Rectal smooth muscle tissue (tissue), 1 donor: ENCODE measurements around the gene PTRH2.
"Not testable (repeated sequence)": the region's sequence is repeated elsewhere in the genome, so short reads cannot be mapped to it uniquely, and the experiment has no call there.

ENCODE experiments used
- H3K27ac ChIP-seq: one replicate; pipeline ENCODE4 v1.7.0; 2013; ENCODE audit warnings: low read depth, low read length, inconsistent platforms
- H3K27me3 ChIP-seq: one replicate; pipeline ENCODE4 v1.7.0; 2013; ENCODE audit warnings: low read length; ENCODE audit not compliant: control insufficient read depth, insufficient read depth
- H3K36me3 ChIP-seq: one replicate; pipeline ENCODE4 v1.7.0; 2013; ENCODE audit warnings: low read length; ENCODE audit not compliant: control insufficient read depth, insufficient read depth
- H3K4me1 ChIP-seq: one replicate; pipeline ENCODE4 v1.7.0; 2013; ENCODE audit warnings: low read length; ENCODE audit not compliant: control insufficient read depth, insufficient read depth
- H3K4me3 ChIP-seq: one replicate; pipeline ENCODE4 v1.7.0; 2013; ENCODE audit warnings: low read length
- H3K9ac ChIP-seq: one replicate; pipeline ENCODE4 v1.7.0; 2013; ENCODE audit warnings: low read length

Gene PTRH2

GRCh38 chr17:59683283-59683682 is 23.9 kb downstream of the PTRH2 start:
- Histone ChIP-seq H3K36me3 (peaks cover 35% of the 10 kb centered on the region), H3K4me3 (no peak overlapping the region), H3K4me1 (no peaks in the 10 kb centered on the region), H3K9ac (no peak overlapping the region), H3K27me3 (no peaks in the 10 kb centered on the region), H3K27ac (no peak overlapping the region)

- no peak overlapping the region for H3K27ac ChIP-seq
- H3K4me3 ChIP-seq: no peak overlapping the region
- no peaks in the 10 kb centered on the region for H3K4me1 ChIP-seq
- H3K27me3 ChIP-seq: no peaks in the 10 kb centered on the region
- peaks cover 36% of the 10 kb centered on the region for H3K36me3 ChIP-seq
- no peak overlapping the region for H3K9ac ChIP-seq
Measured at GRCh38 chr17:59680314-59680713, 26.9 kb downstream of the PTRH2 start.

- Histone ChIP-seq H3K4me3 (no peak overlapping the region), H3K9ac (no peak overlapping the region), H3K36me3 (peaks cover 38% of the 10 kb centered on the region), H3K27me3 (no peaks in the 10 kb centered on the region), H3K4me1 (no peaks in the 10 kb centered on the region), H3K27ac (no peak overlapping the region)
Measured at GRCh38 chr17:59678918-59679317, 28.3 kb downstream of the PTRH2 start.

GRCh38 chr17:59676716-59677115 is 30.5 kb downstream of the PTRH2 start:
- no peak overlapping the region for H3K9ac ChIP-seq
- H3K4me1 ChIP-seq: no peaks in the 10 kb centered on the region
- H3K27me3 ChIP-seq: no peaks in the 10 kb centered on the region
- H3K36me3 ChIP-seq: peaks cover 36% of the 10 kb centered on the region
- no peak overlapping the region for H3K27ac ChIP-seq
- H3K4me3 ChIP-seq: no peak overlapping the region

- H3K36me3 ChIP-seq: peaks cover 30% of the 10 kb centered on the region
- H3K9ac ChIP-seq: no peak overlapping the region
- H3K4me3 ChIP-seq: no peak overlapping the region
- no peak overlapping the region for H3K27ac ChIP-seq
- H3K4me1 ChIP-seq: no peaks in the 10 kb centered on the region
- no peaks in the 10 kb centered on the region for H3K27me3 ChIP-seq
Measured at GRCh38 chr17:59675231-59675630, 32.0 kb downstream of the PTRH2 start.

- Histone ChIP-seq H3K4me3 (no peak overlapping the region), H3K27ac (no peak overlapping the region), H3K27me3 (no peaks in the 10 kb centered on the region), H3K36me3 (peaks cover 24% of the 10 kb centered on the region), H3K4me1 (no peaks in the 10 kb centered on the region), H3K9ac (no peak overlapping the region)
Measured at GRCh38 chr17:59671386-59671785, 35.8 kb downstream of the PTRH2 start.

- no peak overlapping the region for H3K27ac ChIP-seq
- no peak overlapping the region for H3K9ac ChIP-seq
- no peaks in the 10 kb centered on the region for H3K27me3 ChIP-seq
- peaks cover 25% of the 10 kb centered on the region for H3K36me3 ChIP-seq
- no peak overlapping the region for H3K4me3 ChIP-seq
- H3K4me1 ChIP-seq: no peaks in the 10 kb centered on the region
Measured at GRCh38 chr17:59669944-59670343, 37.3 kb downstream of the PTRH2 start.

- Histone ChIP-seq H3K27me3 (no peaks in the 10 kb centered on the region), H3K9ac (no peak overlapping the region), H3K4me3 (no peak overlapping the region), H3K27ac (no peak overlapping the region), H3K4me1 (no peaks in the 10 kb centered on the region), H3K36me3 (peaks cover 25% of the 10 kb centered on the region)
Measured at GRCh38 chr17:59669411-59669810, 37.8 kb downstream of the PTRH2 start.

- Histone ChIP-seq H3K9ac (no peak overlapping the region), H3K27ac (no peak overlapping the region), H3K27me3 (no peaks in the 10 kb centered on the region), H3K4me1 (no peaks in the 10 kb centered on the region), H3K4me3 (no peak overlapping the region), H3K36me3 (peaks cover 26% of the 10 kb centered on the region)
Measured at GRCh38 chr17:59668816-59669215, 38.4 kb downstream of the PTRH2 start.

GRCh38 chr17:59666235-59666634 is 41.0 kb downstream of the PTRH2 start:
- no peaks in the 10 kb centered on the region for H3K4me1 ChIP-seq
- peaks cover 41% of the 10 kb centered on the region for H3K36me3 ChIP-seq
- no peaks in the 10 kb centered on the region for H3K27me3 ChIP-seq
- no peak overlapping the region for H3K9ac ChIP-seq
- H3K4me3 ChIP-seq: no peak overlapping the region
- H3K27ac ChIP-seq: no peak overlapping the region

GRCh38 chr17:59656624-59657023 is 50.6 kb downstream of the PTRH2 start:
- H3K4me1 ChIP-seq, H3K27me3 ChIP-seq, H3K9ac ChIP-seq, H3K27ac ChIP-seq, H3K4me3 ChIP-seq: not testable (repeated sequence)
- H3K36me3 ChIP-seq: peaks cover 39% of the 10 kb centered on the region

GRCh38 chr17:59652119-59652518 is 55.1 kb downstream of the PTRH2 start:
- H3K27ac ChIP-seq: no peak overlapping the region
- no peak overlapping the region for H3K4me3 ChIP-seq
- no peaks in the 10 kb centered on the region for H3K27me3 ChIP-seq
- H3K36me3 ChIP-seq: peaks cover 32% of the 10 kb centered on the region
- no peaks in the 10 kb centered on the region for H3K4me1 ChIP-seq
- no peak overlapping the region for H3K9ac ChIP-seq

- H3K4me3 ChIP-seq: no peak overlapping the region
- H3K27ac ChIP-seq: no peak overlapping the region
- H3K36me3 ChIP-seq: peaks cover 31% of the 10 kb centered on the region
- no peaks in the 10 kb centered on the region for H3K4me1 ChIP-seq
- no peaks in the 10 kb centered on the region for H3K27me3 ChIP-seq
- no peak overlapping the region for H3K9ac ChIP-seq
Measured at GRCh38 chr17:59651346-59651745, 55.9 kb downstream of the PTRH2 start.
